Naive thymus-derived CD8-positive, alpha-beta T cell (primary cell): ENCODE data around the gene NBR1. TPM values are rescaled to one million over a fixed set of nuclear protein-coding genes. Genes with fewer than 3 reads are reported as not detected.
"Not testable (repeated sequence)": the region's sequence is repeated elsewhere in the genome, so short reads cannot be mapped to it uniquely, and the experiment has no call there.

Experiments
- ATAC-seq, 2 donors: fragments of 150-1000 bp; cut with Tn5 transposase in 1 of 2; sonication (Bioruptor Pico), chemical (Tn5 transposase) in 1 of 2; 1 replicate in 1 of 2; 2 replicates in 1 of 2; pipeline ENCODE4 v1.10.0; 2021; ENCODE audit warnings: mild to moderate bottlenecking in 2 of 2, moderate library complexity in 2 of 2
- POLR2A ChIA-PET: fragments of 350-600 bp; sonication (Branson Sonifier 250); formaldehyde crosslinking; loops from one replicate; lab custom pipeline; 2021; ENCODE audit warnings: antibody characterized with exemption; lab: Charles Lee
- DNase-seq, 10 donors: peaks; one replicate each; pipeline versions ENCODE4 v3.0.0 to v3.0.0-alpha.2; 2020 to 2022
- H3K27ac Mint-ChIP-seq, 10 donors: one replicate each; pipeline ENCODE4 v1.8.0; 2020 to 2022; ENCODE audit warnings: mild to moderate bottlenecking in 10 of 10, mixed read lengths in 10 of 10, moderate library complexity in 4 of 10, inconsistent platforms in 1 of 10
- H3K27me3 Mint-ChIP-seq, 5 donors: one replicate each; pipeline ENCODE4 v1.8.0; 2021 to 2022; ENCODE audit warnings: mixed read lengths in 5 of 5
- H3K36me3 Mint-ChIP-seq, 3 donors: one replicate each; pipeline ENCODE4 v1.8.0; 2020 to 2022; ENCODE audit warnings: mixed read lengths in 3 of 3, mild to moderate bottlenecking in 2 of 3, inconsistent platforms in 1 of 3
- H3K4me1 Mint-ChIP-seq, 4 donors: one replicate each; pipeline ENCODE4 v1.8.0; 2021 to 2022; ENCODE audit warnings: mixed read lengths in 4 of 4
- H3K4me3 Mint-ChIP-seq, 10 donors: one replicate each; pipeline ENCODE4 v1.8.0; 2020 to 2022; ENCODE audit warnings: mild to moderate bottlenecking in 10 of 10, mixed read lengths in 10 of 10, moderate library complexity in 6 of 10, inconsistent platforms in 1 of 10
- H3K9me3 Mint-ChIP-seq, 9 donors: one replicate each; pipeline ENCODE4 v1.8.0; 2020 to 2022; ENCODE audit warnings: mixed read lengths in 9 of 9, mild to moderate bottlenecking in 3 of 9, inconsistent platforms in 1 of 9, moderate library complexity in 1 of 9
- polyA plus RNA-seq, 3 donors: library from polyadenylated mRNA; unstranded; fragments of 300-500 nt; fragmentation: Illumina TruSeq; gene quantifications; one replicate each; pipeline ENCODE4 v1.2.3, GENCODE V29; 2021
- total RNA-seq, 8 experiments: library from RNA in 2 of 8; stranded (reverse) in 2 of 8; gene quantifications; one replicate each; pipeline ENCODE4 v1.2.3 and lab custom pipeline; 2021 to 2026

NBR1 gene
- total and polyA plus RNA-seq, 5 experiments from 2014 or later = 63.3 to 88.0 (median 73.2) TPM

DNA sequence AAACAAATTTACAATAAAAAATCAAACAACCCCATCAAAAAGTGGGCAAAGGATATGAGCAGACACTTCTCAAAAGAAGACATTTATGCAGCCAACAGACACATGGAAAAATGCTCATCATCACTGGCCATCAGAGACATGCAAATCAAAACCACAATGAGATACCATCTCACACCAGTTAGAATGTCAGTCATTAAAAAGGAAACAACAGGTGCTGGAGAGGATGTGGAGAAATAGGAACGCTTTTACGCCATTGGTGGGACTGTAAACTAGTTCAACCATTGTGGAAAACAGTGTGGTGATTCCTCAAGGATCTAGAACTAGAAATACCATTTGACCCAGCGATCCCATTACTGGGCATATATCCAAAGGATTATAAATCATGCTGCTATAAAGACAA lies 34.4 kb upstream of the NBR1 start:
- ATAC-seq, H3K9me3 Mint-ChIP-seq, POLR2A ChIA-PET, H3K27ac Mint-ChIP-seq, H3K27me3 Mint-ChIP-seq, H3K4me3 Mint-ChIP-seq, H3K4me1 Mint-ChIP-seq, DNase-seq: not testable (repeated sequence)
- peaks cover 0 to 41% (median 14%) of the 10 kb centered on the region in 3 donors for H3K36me3 Mint-ChIP-seq

DNA sequence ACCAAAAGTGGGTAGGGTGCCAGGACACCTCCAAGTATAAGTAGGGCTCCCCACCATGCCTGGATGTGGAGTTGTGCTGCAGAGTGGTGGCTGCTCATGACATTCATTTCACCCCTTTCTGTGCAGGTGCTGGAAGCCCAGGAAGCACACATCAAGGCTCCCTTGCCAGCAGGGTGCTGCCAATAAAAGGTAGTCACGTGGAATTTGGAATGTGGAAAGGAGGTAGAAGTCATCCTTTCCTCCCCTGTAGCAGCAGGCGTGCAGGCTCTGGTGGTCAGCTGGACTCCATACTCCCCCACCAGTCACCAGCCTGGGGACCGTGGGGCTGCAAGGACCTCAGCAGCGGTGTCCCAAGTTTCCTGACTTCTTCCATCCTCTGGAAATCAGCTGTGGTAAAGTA lies 32.5 kb upstream of the NBR1 start:
- H3K9me3 Mint-ChIP-seq, POLR2A ChIA-PET: not testable (repeated sequence)
- peaks cover 0 to 27% (median 12%) of the 10 kb centered on the region in 3 donors for H3K36me3 Mint-ChIP-seq

DNA sequence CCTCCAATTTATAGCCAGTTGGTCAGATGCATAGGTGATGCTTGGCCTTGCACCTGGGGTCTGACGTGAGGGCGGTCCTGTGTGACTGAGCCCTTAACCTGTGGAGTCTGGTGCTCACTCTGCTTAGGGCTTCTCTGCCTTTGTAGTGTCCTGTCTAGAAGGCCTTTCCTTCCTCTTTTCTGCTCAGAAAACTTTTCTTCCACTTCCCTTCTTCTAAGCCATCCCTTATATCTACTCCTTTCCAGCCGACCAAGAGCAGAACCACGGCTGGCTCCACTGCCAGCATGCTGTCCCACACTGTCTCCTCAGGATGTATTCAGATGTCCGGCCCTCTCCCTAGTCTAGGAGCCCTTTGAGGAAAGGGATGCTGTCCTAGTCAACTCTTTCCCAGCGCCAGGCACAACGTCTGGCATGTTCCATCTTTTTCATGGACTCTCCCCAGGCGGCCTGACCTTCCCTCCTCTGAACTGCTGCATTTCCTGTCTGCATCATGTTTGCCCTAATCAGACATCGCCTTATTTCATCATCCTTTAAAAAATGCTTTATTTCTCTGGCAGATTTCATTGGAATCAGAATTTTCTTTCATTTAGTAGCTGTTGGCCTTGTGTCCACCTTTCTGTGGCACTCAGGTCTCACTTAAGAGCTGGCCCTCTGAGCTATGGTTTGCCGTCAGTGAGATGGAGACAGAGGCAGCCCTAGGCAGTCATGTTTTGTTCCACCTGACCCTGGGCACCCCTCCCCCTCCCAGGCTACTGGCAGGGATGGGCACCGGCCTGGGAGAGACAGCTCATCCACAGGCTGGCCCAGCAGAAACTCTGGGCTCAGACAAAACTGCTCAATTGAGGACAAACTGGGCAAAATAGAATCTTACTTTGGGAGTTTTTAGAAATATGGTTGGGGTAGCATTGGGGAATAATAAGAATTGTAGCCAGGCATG lies 30.4 kb upstream of the NBR1 start:
- DNase-seq (no peak), ATAC-seq (no peak)
- POLR2A ChIA-PET = no interaction called here
- H3K36me3 Mint-ChIP-seq = peaks cover 0 to 19% (median 2%) of the 10 kb centered on the region in 3 donors
- H3K4me1 Mint-ChIP-seq = peaks cover 0 to 4% (median 2%) of the 10 kb centered on the region in 4 donors
- no peaks in the 10 kb centered on the region for H3K27me3 Mint-ChIP-seq
- peak overlapping the region in 2 of 10 donors; percentile 32 to 72 for H3K27ac Mint-ChIP-seq
- H3K4me3 Mint-ChIP-seq = no peak overlapping the region
- H3K9me3 Mint-ChIP-seq = peaks cover 0 to 2% (median 0%) of the 10 kb centered on the region in 9 donors

More for the DNA sequence above, 32.5 kb upstream of the NBR1 start:
- DNase-seq, H3K4me1 Mint-ChIP-seq, ATAC-seq, H3K4me3 Mint-ChIP-seq, H3K27me3 Mint-ChIP-seq, H3K27ac Mint-ChIP-seq: not testable (repeated sequence)

DNA sequence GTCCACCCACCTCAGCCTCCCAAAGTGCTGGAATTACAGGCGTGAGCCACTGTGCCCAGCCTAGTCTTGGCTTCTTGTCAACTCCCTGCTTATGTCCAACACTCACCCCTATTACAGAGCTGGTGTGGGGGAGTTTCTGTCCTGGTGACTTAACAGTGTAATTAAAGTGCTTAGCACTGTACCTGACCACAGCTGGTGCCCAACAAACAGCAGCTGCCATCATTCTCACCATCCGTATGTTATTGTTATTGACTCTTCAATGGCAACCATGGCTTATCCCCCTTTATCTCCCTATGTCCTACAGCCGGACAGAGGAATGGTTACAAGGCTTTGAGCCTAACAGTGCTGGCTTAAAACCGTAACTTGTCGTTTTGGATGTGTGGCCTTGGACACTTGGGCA lies 28.9 kb upstream of the NBR1 start:
- Mint-ChIP-seq H3K27ac (no peak overlapping the region), H3K4me3 (no peak overlapping the region), H3K4me1 (peaks cover 0 to 2% (median 0%) of the 10 kb centered on the region in 4 donors), H3K27me3 (no peaks in the 10 kb centered on the region), H3K36me3 (peaks cover 0 to 19% (median 2%) of the 10 kb centered on the region in 3 donors), H3K9me3 (no peaks in the 10 kb centered on the region)
- POLR2A ChIA-PET = no interaction called here
- no peak for ATAC-seq
- DNase-seq = no peak

DNA sequence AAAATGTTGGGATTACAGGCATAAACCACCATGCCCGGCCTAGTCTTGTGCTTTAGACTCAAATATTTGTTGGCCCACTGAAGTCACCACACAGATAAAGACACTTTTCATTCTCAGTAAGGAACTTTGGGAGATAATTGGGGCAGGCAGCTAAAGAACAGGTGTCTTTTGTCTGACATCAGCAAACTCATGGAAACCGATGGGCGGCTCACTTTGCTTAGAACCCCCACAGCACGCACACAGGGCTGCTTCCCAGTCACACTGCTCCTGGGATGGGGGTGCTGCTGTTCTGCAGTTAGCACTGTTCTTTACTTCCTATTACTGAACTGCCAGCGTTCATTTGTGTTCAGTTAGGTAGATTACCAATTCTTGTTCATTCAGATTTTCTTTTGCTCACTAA lies 27.8 kb upstream of the NBR1 start:
- H3K4me3 Mint-ChIP-seq = no peak overlapping the region
- ATAC-seq = no peak
- no peaks in the 10 kb centered on the region for H3K9me3 Mint-ChIP-seq
- POLR2A ChIA-PET = no interaction called here
- H3K27me3 Mint-ChIP-seq = no peaks in the 10 kb centered on the region
- H3K4me1 Mint-ChIP-seq = peaks cover 0 to 2% (median 0%) of the 10 kb centered on the region in 4 donors
- H3K27ac Mint-ChIP-seq = peak overlapping the region in 1 of 10 donors; percentile 55
- H3K36me3 Mint-ChIP-seq = peaks cover 0 to 19% (median 2%) of the 10 kb centered on the region in 3 donors
- no peak for DNase-seq

DNA sequence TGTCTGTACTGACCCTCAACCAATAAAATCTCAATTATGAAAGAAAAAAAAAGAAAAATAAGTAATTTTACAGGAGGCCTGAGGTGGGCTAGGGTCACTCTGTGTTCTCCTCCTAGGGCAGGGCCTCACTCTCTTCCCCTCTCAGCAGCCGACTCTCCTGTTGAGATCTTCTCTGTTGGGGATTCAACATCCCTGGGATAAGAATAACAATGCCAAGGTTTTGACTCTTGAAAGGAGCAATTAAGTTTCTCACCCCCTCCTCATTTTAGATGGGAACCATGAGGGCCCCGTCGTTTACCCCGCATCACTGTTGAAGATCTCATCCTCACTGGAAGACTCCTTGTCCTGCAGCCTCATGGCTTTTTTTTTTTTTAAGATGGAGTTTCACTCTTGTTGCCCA lies 24.4 kb upstream of the NBR1 start:
- no peaks in the 10 kb centered on the region for H3K9me3 Mint-ChIP-seq
- no peaks in the 10 kb centered on the region for H3K27me3 Mint-ChIP-seq
- POLR2A ChIA-PET = no interaction called here
- no peak overlapping the region for H3K27ac Mint-ChIP-seq
- H3K4me1 Mint-ChIP-seq = no peaks in the 10 kb centered on the region
- no peak for ATAC-seq
- DNase-seq = no peak
- H3K4me3 Mint-ChIP-seq = no peak overlapping the region
- peaks cover 0 to 12% (median 2%) of the 10 kb centered on the region in 3 donors for H3K36me3 Mint-ChIP-seq

DNA sequence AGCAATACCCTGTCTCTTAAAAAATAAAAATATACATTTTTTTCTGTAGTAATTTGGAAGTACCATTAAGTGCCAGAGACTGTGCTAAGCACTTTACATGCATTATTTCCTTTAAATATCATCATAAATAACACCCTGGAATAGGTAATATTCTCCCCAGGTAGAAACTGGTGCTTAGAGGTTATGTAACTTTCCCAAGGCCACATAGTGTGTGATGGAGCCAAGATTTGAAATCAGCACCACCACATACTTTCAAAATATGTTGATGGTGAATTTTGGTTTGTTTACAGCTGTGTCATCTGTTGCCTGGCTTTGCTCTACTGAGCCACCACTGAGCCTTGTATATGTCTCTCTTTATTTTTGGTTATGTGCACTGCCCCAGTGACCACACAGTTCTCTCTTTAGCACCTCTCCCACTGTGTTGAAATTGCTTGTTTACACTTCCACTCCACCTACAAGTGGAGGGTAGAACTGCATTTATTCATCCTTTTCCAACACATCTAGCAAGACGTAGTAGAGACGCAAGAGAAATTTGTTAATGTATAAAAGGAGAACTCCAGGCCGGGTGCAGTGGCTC lies 19.0 kb upstream of the NBR1 start:
- POLR2A ChIA-PET = no interaction called here
- DNase-seq (no peak), ATAC-seq (no peak)
- H3K36me3 Mint-ChIP-seq = peaks cover 4 to 9% (median 7%) of the 10 kb centered on the region in 3 donors
- H3K27me3 Mint-ChIP-seq = no peaks in the 10 kb centered on the region
- H3K27ac Mint-ChIP-seq = no peak overlapping the region
- H3K9me3 Mint-ChIP-seq = peaks cover 0 to 8% (median 0%) of the 10 kb centered on the region in 9 donors
- H3K4me3 Mint-ChIP-seq = no peak overlapping the region
- peaks cover 0 to 3% (median 0%) of the 10 kb centered on the region in 4 donors for H3K4me1 Mint-ChIP-seq

DNA sequence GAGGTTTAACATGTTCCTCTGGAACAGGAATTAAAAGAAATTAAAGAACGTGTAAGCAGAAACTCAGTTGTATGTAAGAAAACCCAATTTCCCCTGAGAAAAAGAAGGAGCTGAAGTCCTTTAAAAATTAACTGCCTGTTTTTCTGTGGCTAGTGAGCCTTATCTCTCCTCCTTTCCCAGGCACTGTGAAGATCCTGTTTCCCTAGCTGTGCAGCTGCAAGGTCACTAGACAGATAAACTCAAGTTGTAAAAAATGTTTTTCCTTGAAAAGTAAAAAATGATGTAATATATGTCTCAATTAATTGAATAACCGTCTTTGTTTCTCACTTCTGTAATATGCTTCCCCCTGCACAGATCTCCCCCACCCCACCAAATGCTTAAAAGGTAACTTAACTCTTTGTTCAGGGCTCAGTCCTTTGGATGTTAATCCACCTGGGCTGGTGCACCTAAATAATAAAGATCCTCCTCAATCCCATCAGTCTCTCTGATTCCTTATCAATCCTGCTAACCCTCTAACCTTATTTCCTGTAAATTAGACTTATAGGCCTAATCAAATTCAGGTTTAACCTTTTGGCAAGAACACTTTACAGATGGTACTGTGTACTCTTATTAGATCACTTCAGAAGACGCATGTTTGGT lies 17.7 kb upstream of the NBR1 start:
- H3K4me1 Mint-ChIP-seq, H3K27me3 Mint-ChIP-seq, ATAC-seq, H3K9me3 Mint-ChIP-seq, DNase-seq, H3K36me3 Mint-ChIP-seq, H3K4me3 Mint-ChIP-seq, POLR2A ChIA-PET, H3K27ac Mint-ChIP-seq: not testable (repeated sequence)

DNA sequence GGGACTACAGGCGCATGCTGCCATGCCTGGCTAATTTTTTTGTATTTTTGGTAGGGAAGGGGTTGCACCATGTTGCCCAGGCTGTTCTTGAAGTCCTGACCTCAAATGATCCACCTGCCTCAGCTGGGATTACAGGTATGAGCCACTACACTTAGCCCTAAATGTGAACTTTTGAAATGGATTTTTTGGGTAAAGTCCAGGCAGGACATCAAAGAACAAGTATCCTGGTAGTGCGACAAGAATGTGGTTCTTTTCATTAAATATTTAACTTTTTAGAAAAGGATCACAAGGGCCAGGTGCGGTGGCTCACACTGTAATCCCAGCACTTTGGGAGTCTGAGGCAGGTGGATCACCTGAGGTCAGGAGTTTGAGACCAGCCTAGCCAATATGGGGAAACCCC lies 15.3 kb upstream of the NBR1 start:
- Mint-ChIP-seq H3K27ac (peak overlapping the region in 1 of 10 donors; percentile 45), H3K9me3 (peaks cover 0 to 8% (median 0%) of the 10 kb centered on the region in 9 donors), H3K36me3 (peaks cover 4 to 9% (median 7%) of the 10 kb centered on the region in 3 donors), H3K27me3 (no peaks in the 10 kb centered on the region), H3K4me1 (peaks cover 0 to 3% (median 0%) of the 10 kb centered on the region in 4 donors), H3K4me3 (no peak overlapping the region)
- POLR2A ChIA-PET = no interaction called here
- no peak for DNase-seq
- no peak for ATAC-seq

DNA sequence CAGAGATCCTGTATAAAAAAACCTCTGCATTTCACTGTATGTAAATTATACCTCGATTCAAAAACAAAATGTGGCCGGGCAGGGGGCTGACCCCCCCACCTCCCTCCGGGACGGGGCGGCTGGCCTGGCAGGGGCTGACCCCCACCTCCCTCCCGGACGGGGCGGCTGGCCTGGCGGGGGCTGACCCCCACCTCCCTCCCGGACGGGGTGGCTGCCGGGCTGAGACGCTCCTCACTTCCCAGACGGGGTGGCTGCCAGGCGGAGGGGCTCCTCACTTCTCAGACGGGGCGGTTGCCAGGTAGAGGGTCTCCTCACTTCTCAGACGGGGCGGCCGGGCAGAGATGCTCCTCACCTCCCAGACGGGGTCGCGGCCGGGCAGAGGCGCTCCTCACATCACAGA lies 11.8 kb upstream of the NBR1 start:
- H3K9me3 Mint-ChIP-seq, H3K4me1 Mint-ChIP-seq, DNase-seq, H3K27me3 Mint-ChIP-seq, H3K4me3 Mint-ChIP-seq, POLR2A ChIA-PET, ATAC-seq: not testable (repeated sequence)
- Mint-ChIP-seq H3K27ac (peak overlapping the region in 1 of 10 donors; percentile 49), H3K36me3 (peaks cover 0 to 12% (median 2%) of the 10 kb centered on the region in 3 donors)

DNA sequence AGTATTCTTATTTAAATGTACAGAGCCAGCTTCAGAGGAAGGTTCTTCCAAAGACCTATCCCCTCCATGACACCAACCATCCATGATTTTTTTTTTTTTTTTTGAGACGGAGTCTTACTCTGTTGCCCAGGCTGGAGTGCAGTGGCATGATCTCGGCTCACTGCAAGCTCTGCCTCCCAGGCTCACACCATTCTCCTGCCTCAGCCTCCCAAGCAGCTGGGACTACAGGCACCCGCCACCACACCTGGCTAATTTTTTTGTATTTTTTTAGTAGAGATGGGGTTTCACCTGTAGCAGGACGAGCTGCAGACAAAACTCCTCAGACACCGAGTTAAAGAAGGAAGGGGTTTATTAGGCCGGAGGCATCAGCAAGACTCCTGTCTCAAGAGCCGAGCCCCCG lies 11.1 kb upstream of the NBR1 start:
- H3K4me1 Mint-ChIP-seq, POLR2A ChIA-PET, H3K4me3 Mint-ChIP-seq, DNase-seq, ATAC-seq, H3K9me3 Mint-ChIP-seq, H3K27me3 Mint-ChIP-seq: not testable (repeated sequence)
- peaks cover 0 to 12% (median 3%) of the 10 kb centered on the region in 3 donors for H3K36me3 Mint-ChIP-seq
- peak overlapping the region in 3 of 10 donors; percentile 31 to 37 (median 35) for H3K27ac Mint-ChIP-seq

DNA sequence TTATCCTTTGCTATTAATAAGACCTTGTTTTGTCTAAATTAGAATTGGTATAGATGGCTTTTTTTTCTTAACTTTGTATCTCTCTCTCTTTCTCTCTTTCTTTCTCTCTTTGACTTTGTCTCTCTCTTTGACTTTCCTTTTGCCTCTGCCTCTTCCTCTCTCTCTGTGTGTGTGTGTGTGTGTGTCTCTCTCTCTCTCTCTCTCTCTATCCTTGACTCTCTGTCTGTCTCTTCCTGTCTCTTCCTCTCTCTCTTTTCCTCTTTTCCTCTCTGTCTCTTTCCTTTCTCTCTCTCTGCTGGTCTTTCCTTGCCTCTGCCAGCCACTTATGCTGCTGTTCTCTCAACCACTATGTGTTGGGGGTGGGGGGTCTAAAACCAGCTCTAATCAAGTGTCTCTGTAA lies 5.0 kb upstream of the NBR1 start:
- H3K4me1 Mint-ChIP-seq, H3K9me3 Mint-ChIP-seq, POLR2A ChIA-PET, H3K27me3 Mint-ChIP-seq, DNase-seq, H3K4me3 Mint-ChIP-seq, ATAC-seq: not testable (repeated sequence)
- H3K36me3 Mint-ChIP-seq = peaks cover 0 to 20% (median 3%) of the 10 kb centered on the region in 3 donors
- H3K27ac Mint-ChIP-seq = peak overlapping the region in 6 of 10 donors; percentile 14 to 87 (median 50)
